HG03103 (cell line): Measurements from ENCODE around the gene ZDHHC24.
"Not testable (repeated sequence)": the region's sequence is repeated elsewhere in the genome, so short reads cannot be mapped to it uniquely, and the experiment has no call there.

Experiments
- ATAC-seq: cut with Tn5 transposase; IDR thresholded peaks from one replicate; pipeline ENCODE4 v1.9.1; 2021; ENCODE audit warnings: low read depth; ENCODE audit not compliant: unreplicated experiment

ZDHHC24 gene

DNA sequence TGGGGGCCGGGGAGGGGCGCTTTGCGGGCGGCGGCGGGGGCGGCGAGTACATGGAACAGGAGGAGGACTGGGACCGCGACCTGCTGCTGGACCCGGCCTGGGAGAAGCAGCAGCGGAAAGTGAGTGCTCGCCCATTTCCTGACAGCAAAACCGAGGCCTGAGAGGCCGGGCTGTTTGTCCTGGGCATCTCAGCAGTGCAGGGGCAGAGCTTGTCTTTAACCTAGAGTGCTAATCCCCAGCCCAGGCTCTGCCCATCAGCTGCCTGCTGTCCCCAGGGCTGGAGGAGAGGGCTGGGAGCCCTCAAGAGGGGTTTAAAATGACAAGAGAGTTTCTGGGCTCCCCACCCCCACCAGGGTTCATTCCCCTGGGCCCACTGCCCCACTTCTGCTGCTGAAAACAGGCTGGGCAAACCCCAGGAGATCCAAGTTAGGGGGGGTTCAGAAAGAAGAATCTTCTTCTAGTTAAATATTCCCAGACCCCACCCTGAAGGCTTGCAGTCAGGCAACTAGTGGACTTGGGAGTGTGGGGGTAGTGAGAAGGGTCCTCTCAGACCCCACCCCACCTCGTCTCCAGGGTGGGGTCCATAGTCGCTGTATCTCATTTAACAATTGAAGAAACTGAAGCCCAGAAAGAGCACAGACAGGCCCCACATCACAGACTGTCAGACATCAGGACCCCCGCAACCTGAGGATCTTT, 1.3 kb upstream of the ZDHHC24 start:
- ATAC-seq, result no peak

GRCh38 chr11:66546368-66546965, 619 bp upstream of the ZDHHC24 start, which contains the start of gene ACTN3:
Gene ACTN3, plus strand, starts transcription at chr11:66546903. Its CDS starts 35 bp downstream, at chr11:66546938.
- peak; percentile 6 for ATAC-seq

DNA sequence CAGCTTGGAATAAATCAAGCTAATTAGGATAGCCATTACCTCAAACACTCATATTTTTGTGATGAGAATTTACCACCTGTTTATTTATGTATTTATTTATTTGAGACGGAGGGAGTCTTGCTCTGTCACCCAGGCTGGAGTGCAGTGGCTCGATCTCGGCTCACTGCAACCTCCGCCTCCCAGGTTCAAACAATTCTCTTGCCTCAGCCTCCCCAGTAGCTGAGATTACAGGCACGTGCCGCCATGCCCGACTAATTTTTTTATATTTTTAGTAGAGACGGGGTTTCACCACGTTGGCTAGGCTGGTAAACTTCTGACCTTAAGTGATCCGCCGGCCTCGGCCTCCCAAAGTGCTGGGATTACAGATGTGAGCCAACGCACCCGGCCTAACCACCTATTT, 896 bp downstream of the ZDHHC24 start:
- not testable (repeated sequence) for ATAC-seq

DNA sequence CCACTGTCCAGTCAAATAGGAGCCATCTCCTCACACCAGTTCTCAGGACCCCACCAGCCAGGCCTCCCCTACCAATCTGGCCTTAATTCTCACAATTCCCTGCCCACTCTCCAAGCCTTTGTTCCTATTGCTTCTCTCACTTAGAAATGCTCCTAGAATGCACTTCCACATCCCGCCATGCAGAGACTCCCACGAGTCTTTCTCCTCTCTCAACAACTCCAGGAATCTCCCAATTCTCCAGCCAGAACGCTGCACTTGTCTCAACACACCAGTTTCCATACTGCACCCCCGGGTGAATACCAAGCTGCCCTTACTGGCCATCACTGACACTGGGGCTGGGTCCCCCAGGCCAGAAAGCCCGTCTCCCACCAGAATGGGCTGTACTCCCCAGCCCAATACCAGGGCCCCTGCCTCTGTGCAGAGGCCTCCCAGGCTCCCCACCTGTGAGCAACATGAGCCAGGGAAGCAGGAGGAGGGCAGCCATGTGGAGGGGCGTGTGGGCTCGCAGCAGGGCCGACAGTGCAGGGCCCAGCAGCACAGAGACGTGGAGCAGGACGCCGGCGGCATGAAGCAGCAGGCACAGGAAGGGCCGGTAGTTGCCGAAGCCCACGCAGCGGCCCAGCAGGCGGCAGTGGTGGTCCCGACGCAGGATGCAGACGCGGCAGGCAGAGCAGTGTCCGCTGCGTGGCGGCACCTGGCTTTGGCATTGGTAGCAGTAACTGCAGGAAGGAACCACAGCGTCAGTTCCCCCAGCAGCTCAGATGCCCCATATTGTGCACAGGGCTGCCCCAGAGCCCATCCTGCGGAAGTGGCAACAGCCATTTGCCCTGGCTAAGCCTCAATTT, 2.4 kb downstream of the ZDHHC24 start:
- ATAC-seq, result no peak

DNA sequence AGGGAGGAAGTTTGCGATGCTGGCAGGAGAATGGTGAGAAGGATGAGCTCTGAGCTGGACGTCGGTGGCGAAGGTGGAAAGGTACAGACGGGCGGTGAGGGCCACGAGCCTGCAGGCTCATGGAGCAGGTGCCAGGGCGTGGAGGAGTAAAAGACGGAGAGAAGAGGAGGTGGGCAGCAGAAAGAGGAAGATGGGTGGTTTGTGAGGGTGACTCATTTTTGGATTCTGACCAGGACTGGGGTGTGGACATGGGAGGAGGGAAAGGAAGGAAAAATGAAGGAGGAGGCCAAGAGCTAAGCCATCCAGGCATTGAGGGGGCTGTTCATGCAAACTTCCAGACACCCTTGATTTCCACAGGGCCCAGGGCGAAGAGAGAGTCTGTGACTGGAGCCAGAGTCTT, 3.5 kb downstream of the ZDHHC24 start:
- ATAC-seq, result no peak

DNA sequence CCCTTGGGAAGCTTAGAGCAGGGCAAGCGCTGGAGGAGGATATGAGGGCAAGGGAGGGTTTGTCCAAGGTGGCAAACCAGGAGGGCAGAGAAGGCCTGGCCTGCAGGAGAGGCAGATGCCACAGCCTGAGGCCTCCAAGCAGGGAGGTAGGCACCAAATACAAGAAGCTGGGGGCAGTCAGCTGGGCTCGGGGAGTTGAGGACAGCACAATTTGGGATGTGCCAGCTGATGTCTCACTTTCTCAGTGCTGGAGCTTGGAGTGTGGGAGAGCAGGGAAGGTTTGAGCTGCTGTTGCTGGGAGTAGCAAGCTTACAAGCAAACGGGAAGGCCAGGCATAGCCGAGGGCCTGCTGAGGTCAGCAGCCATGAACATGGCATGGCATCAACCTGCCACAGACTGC, 4.0 kb downstream of the ZDHHC24 start:
- ATAC-seq, result no peak

- not testable (repeated sequence) for ATAC-seq
Measured at GRCh38 chr11:66540598-66540997, 5.2 kb downstream of the ZDHHC24 start.

DNA sequence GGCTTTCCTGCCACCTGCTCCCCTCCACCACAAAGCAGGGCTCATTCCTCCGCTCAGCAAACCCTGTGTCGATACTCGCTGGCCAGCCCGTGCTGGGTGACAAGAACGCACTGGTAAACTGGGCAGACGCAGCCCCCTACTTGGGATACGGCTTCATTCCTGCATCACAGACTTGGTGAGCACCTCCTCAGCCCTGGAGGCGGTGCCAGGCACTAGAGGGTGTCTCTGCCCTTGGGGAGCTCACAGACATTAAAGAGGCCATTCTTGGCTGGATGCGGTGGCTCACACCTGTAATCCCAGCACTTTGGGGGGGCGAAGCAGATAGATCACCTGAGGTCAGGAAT, 6.0 kb downstream of the ZDHHC24 start:
- ATAC-seq, result no peak

DNA sequence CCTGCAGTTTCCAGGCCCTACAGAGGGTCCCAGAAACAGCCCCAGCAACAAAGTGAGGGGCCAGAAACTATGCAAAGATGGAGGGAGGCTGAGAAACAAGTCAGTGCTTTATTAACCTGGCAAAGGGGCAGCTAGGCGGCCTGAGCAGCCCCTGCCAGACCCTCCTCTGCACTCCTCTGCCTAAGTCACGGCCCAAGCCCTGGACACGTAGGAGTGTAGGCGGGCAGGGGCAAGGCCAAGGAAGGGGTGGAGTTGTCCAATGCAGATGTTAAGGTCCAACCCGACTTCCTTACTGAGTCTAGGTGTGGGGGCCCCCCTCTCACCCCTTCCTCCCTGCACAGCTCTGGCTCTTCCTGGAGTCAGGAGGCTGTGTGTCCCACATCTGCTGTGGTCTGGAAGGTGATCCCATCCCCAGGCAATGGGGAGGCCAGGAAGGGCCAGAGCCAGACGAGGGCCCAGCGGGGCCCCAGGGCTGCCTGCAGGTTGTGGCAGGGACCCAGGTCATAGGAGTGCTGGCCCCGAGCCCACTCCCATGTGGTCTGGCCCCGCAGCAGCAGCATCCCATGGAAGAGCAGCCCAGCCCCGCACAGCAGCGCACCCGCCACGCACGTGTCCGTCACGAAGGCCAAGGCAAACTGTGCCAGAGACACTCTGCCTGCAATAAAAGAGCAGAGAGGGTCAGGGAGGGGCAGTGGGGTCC, 6.5 kb downstream of the ZDHHC24 start:
- ATAC-seq, result no peak

- no peak for ATAC-seq
Measured at GRCh38 chr11:66532784-66533183, 13.1 kb downstream of the ZDHHC24 start.

- ATAC-seq, result no peak
Measured at GRCh38 chr11:66531841-66532240, 14.0 kb downstream of the ZDHHC24 start.

DNA sequence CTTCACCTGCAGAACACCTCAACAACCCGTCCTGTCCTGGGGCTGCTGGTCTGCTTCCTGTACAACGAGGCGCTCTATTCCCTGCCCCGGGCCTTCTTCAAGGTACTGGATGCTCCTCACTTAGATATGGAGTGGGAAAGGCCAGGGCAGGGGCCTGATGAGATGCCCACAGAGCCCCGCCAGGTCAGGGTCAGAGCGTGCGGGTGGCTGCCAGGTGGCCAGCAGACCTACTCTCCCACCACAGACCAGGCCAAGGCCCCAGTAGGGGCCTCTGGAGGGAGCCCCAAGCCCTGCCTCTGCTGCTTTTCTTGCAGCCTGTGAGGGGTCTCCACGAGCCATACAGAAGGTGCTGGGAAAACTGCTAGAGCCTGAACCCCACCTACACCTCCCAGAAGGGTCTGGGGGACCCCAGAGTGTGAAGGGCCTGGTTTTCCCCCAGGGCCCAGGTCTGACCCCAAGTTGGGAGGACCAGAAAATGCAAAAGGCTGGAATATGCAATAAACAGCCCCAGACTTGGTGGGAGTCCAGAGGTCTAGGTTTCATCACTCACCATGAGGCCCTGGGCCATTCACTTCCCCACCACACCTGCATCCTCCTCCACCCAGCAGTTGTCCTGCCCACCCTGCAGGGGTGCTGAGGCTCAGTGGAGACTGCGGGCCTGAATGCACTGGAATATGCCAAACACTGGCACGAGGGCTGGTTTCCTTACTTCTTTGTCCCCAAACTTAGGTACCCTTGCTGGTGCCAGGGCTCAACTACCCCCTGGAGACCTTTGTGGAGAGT, 14.7 kb downstream of the ZDHHC24 start:
- ATAC-seq, result no peak

DNA sequence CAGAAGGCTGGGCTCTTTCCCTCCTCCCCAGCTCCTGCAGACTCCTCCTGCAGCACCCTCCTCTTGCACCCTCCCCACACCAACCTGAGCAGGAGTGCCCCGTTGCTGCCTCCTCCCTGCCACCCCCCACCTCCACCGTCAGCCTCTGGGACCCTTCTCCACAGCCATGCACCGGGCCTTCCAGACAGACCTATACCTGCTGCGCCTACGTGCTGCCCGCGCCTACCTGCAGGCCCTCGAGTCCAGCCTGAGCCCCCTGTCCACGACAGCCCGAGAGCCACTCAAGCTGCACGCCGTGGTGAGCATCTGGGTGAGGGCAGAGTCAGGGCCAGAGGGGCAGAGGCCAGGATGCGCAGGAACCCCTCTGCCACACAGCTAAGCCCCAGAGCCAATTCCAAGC, 16.2 kb downstream of the ZDHHC24 start:
- ATAC-seq, result no peak

DNA sequence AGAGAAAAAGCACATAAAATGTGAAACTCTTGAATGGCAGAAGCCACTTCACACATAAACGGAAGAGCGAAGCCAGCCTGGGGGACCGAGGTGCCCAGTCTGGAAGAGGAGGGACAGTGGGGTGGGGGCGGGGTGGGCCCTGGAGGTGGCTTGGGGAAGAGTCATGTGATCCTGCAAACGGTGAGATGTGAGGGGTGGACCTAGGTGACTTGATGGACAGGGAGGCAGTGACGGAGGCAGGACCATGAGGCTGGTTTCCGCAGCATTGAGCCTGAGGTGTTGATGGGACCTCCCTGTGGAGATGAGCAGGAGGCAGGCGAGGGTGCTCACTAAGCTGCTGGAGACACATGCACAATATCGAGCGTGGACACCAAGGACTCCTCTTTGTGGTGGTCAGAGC, 16.8 kb downstream of the ZDHHC24 start:
- ATAC-seq, result no peak

GRCh38 chr11:66524304-66525040, 21.4 kb downstream of the ZDHHC24 start:
- no peak for ATAC-seq

DNA sequence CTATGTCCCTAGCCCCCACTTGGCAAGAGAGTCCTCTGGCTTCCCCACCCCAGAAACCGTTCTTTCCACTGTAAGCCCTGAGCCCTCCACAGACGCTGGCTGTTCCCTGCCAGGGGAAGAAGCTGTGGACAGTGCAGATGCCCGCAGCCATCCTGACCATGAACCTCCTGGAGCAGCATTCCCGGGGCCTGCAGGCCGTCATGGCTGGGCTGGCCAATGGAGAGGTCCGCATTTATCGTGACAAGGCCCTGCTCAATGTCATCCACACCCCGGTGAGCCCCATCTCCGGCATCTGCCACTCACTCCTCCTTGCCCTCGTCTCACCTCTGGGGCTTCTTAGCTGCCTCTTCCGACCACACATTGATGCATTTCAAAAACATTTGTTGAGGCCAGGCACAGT, 22.2 kb downstream of the ZDHHC24 start:
- no peak for ATAC-seq

- no peak for ATAC-seq
Measured at GRCh38 chr11:66510990-66511339, 34.9 kb downstream of the ZDHHC24 start.

GRCh38 chr11:66510271-66510989, 35.4 kb downstream of the ZDHHC24 start, which contains the start of gene BBS1:
Gene BBS1, plus strand, starts transcription at chr11:66510635. Its CDS starts 25 bp downstream, at chr11:66510660.
- peak; percentile 93 for ATAC-seq

- ATAC-seq, result no peak
Measured at GRCh38 chr11:66509131-66509561, 36.7 kb downstream of the ZDHHC24 start.
